ENCODE measurements around the gene KIF27.
"Not testable (repeated sequence)": the region's sequence is repeated elsewhere in the genome, so short reads cannot be mapped to it uniquely, and the experiment has no call there.

The KIF27 gene

GRCh38 chr9:83956086-83956435, 34.8 kb upstream of the KIF27 start:
- DNase-seq (ENCODE audit: low read depth) = no peak
- peak overlapping the region; percentile 75 for H3K4me3 ChIP-seq (ENCODE audit: control insufficient read depth, low read depth, low read length)
- TF ChIP-seq CTCF (IDR thresholded peaks at IDR 0.05; ENCODE audit: control insufficient read depth, insufficient read depth, low read depth, low read length, missing control alignments) = no peak

GRCh38 chr9:83948096-83948495, 26.9 kb upstream of the KIF27 start:
- DNase-seq (ENCODE audit: low read depth); H3K4me3 ChIP-seq (ENCODE audit: control insufficient read depth, low read depth, low read length): not testable (repeated sequence)

- TF ChIP-seq CTCF (IDR thresholded peaks at IDR 0.05; ENCODE audit: control insufficient read depth, insufficient read depth, low read depth, low read length, missing control alignments) = no peak
- no peak for DNase-seq (ENCODE audit: low read depth)
- H3K4me3 ChIP-seq (ENCODE audit: control insufficient read depth, low read depth, low read length) = no peak overlapping the region
Measured at GRCh38 chr9:83940590-83941303, 19.5 kb upstream of the KIF27 start.

GRCh38 chr9:83937861-83938455, 16.7 kb upstream of the KIF27 start:
- DNase-seq (ENCODE audit: low read depth) = no peak
- peak; percentile 68 for TF ChIP-seq CTCF (IDR thresholded peaks at IDR 0.05; ENCODE audit: control insufficient read depth, insufficient read depth, low read depth, low read length, missing control alignments)
- no peak overlapping the region for H3K4me3 ChIP-seq (ENCODE audit: control insufficient read depth, low read depth, low read length)

- H3K4me3 ChIP-seq (ENCODE audit: control insufficient read depth, low read depth, low read length) = no peak overlapping the region
- TF ChIP-seq CTCF (IDR thresholded peaks at IDR 0.05; ENCODE audit: control insufficient read depth, insufficient read depth, low read depth, low read length, missing control alignments) = no peak
- DNase-seq (ENCODE audit: low read depth) = no peak
Measured at GRCh38 chr9:83936523-83936922, 15.3 kb upstream of the KIF27 start.

- no peak for TF ChIP-seq CTCF (IDR thresholded peaks at IDR 0.05; ENCODE audit: control insufficient read depth, insufficient read depth, low read depth, low read length, missing control alignments)
- H3K4me3 ChIP-seq (ENCODE audit: control insufficient read depth, low read depth, low read length) = no peak overlapping the region
- DNase-seq (ENCODE audit: low read depth) = peak; percentile 64
Measured at GRCh38 chr9:83935276-83935935, 14.2 kb upstream of the KIF27 start.

All from AG09309 (cell line).